HEK293 (cell line): ENCODE results near the gene HP.

Experiments used
- CTCF ChIP-seq: fragments of 450-650 bp; formaldehyde crosslinking; IDR thresholded peaks from 2 replicates; pipeline ENCODE4 v1.5.1; 2016; ENCODE audit warnings: missing biosample characterization, missing genetic modification characterization
- GLIS2 ChIP-seq: fragments of 450-650 bp; formaldehyde crosslinking; IDR thresholded peaks from 2 replicates; pipeline ENCODE4 v1.5.1; 2016; ENCODE audit warnings: missing biosample characterization, missing genetic modification characterization
- ZNF112 ChIP-seq: fragments of 450-650 bp; formaldehyde crosslinking; IDR thresholded peaks from 2 replicates; pipeline ENCODE4 v1.5.0; 2017; ENCODE audit warnings: missing biosample characterization, missing genetic modification characterization
- ZNF174 ChIP-seq: fragments of 450-650 bp; formaldehyde crosslinking; IDR thresholded peaks from 2 replicates; pipeline ENCODE4 v1.5.0; 2017; ENCODE audit warnings: missing biosample characterization, mild to moderate bottlenecking, missing genetic modification characterization
- ZNF473 ChIP-seq: fragments of 450-650 bp; formaldehyde crosslinking; IDR thresholded peaks from 2 replicates; pipeline ENCODE4 v1.5.1; 2017; ENCODE audit warnings: missing biosample characterization, missing genetic modification characterization

- no peak for TF ChIP-seq GLIS2 (tag by site-specific recombination)
- TF ChIP-seq ZNF174 (tag by site-specific recombination) = no peak
- TF ChIP-seq ZNF473 (tag by site-specific recombination) = no peak
- TF ChIP-seq CTCF (tag by site-specific recombination) = no peak
- TF ChIP-seq ZNF112 = no peak
Observed at GRCh38 chr16:72085002-72085401, 30.7 kb downstream of the HP start.
